HG03095 (cell line): ENCODE results near the gene DDX60.

Experiments
- ATAC-seq: cut with Tn5 transposase; IDR thresholded peaks from one replicate; pipeline ENCODE4 v1.9.1; 2021; ENCODE audit warnings: moderate library complexity; ENCODE audit not compliant: unreplicated experiment

The DDX60 gene

GRCh38 chr4:168208957-168209614, 109.5 kb downstream of the DDX60 start:
- ATAC-seq: no peak

- no peak for ATAC-seq
These were observed 115.2 kb downstream of the DDX60 start for GRCh38 chr4:168203233-168203911.

- no peak for ATAC-seq
These were observed 117.9 kb downstream of the DDX60 start for GRCh38 chr4:168200685-168201084.

GRCh38 chr4:168199260-168199957, 119.1 kb downstream of the DDX60 start:
- ATAC-seq: no peak

GRCh38 chr4:168197926-168198325, 120.6 kb downstream of the DDX60 start:
- ATAC-seq: no peak

GRCh38 chr4:168188754-168189153, 129.8 kb downstream of the DDX60 start:
- no peak for ATAC-seq

- ATAC-seq: no peak
These were observed 134.6 kb downstream of the DDX60 start for GRCh38 chr4:168183717-168184571.

- ATAC-seq: no peak
These were observed 140.9 kb downstream of the DDX60 start for GRCh38 chr4:168177546-168178149.

- ATAC-seq: no peak
These were observed 144.2 kb downstream of the DDX60 start for GRCh38 chr4:168174308-168174707.

- ATAC-seq: no peak
These were observed 150.8 kb downstream of the DDX60 start for GRCh38 chr4:168167714-168168284.
